Mesenchymal stem cell (in vitro differentiated cells and primary cell): ENCODE data around the gene MRPL51.

ENCODE experiments used
- DNase-seq: peaks from one replicate; pipeline ENCODE4 v3.0.0-alpha.2; 2013
- H2AFZ ChIP-seq: one replicate; pipeline ENCODE4 v1.6.1; 2013; ENCODE audit warnings: low read depth, mild to moderate bottlenecking, control low read depth, inconsistent platforms, low read length, moderate library complexity
- H2AK5ac ChIP-seq: 2 replicates; pipeline ENCODE4 v1.6.1; 2013; ENCODE audit warnings: low read length, moderate library complexity, mild to moderate bottlenecking, inconsistent platforms; ENCODE audit not compliant: severe bottlenecking
- H2BK120ac ChIP-seq: one replicate; pipeline ENCODE4 v1.6.1; 2013; ENCODE audit warnings: low read depth, mild to moderate bottlenecking, inconsistent platforms, low read length, moderate library complexity
- H2BK12ac ChIP-seq, 2 experiments: one replicate each; pipeline ENCODE4 v1.6.1; 2013; ENCODE audit warnings: inconsistent platforms in 2 of 2, low read length in 2 of 2, mild to moderate bottlenecking in 2 of 2, moderate library complexity in 2 of 2, control low read depth in 1 of 2
- H2BK15ac ChIP-seq: one replicate; pipeline ENCODE4 v1.6.1; 2013; ENCODE audit warnings: mild to moderate bottlenecking, low read depth, inconsistent platforms; ENCODE audit not compliant: poor library complexity, severe bottlenecking
- H2BK5ac ChIP-seq: 2 replicates; pipeline ENCODE4 v1.6.1; 2013; ENCODE audit warnings: low read depth, mild to moderate bottlenecking, low read length, control low read depth, inconsistent platforms; ENCODE audit not compliant: poor library complexity, severe bottlenecking
- H3K14ac ChIP-seq, 2 experiments: one replicate each; pipeline ENCODE4 v1.6.1; 2013; ENCODE audit warnings: inconsistent platforms in 2 of 2, low read length in 2 of 2, control low read depth in 1 of 2, mild to moderate bottlenecking in 1 of 2, moderate library complexity in 1 of 2
- H3K18ac ChIP-seq, 2 experiments: one replicate each; pipeline ENCODE4 v1.6.1; 2013; ENCODE audit warnings: inconsistent platforms in 2 of 2, low read length in 2 of 2, control low read depth in 1 of 2, low read depth in 1 of 2, mild to moderate bottlenecking in 1 of 2
- H3K23ac ChIP-seq, 2 experiments: one replicate each; pipeline ENCODE4 v1.6.1; 2013; ENCODE audit warnings: inconsistent platforms in 2 of 2, low read length in 2 of 2, mild to moderate bottlenecking in 2 of 2, moderate library complexity in 2 of 2, control low read depth in 1 of 2
- H3K27ac ChIP-seq: 2 replicates; pipeline ENCODE4 v1.5.1; 2013; ENCODE audit warnings: mild to moderate bottlenecking, moderate library complexity, low read length, control low read depth, inconsistent platforms; ENCODE audit not compliant: poor library complexity, severe bottlenecking
- H3K27me3 ChIP-seq, 2 experiments: 2 replicates each; pipeline versions ENCODE4 v1.6.1 to v1.7.0; 2013; ENCODE audit warnings: low read length in 2 of 2, mild to moderate bottlenecking in 2 of 2, moderate library complexity in 2 of 2, control low read depth in 1 of 2, inconsistent platforms in 1 of 2; ENCODE audit not compliant: control insufficient read depth in 1 of 2, insufficient read depth in 1 of 2
- H3K36me3 ChIP-seq, 2 experiments: 2 replicates each; pipeline versions ENCODE4 v1.6.1 to v1.7.0; 2013; ENCODE audit warnings: low read length in 2 of 2, control low read depth in 1 of 2, inconsistent platforms in 1 of 2, low read depth in 1 of 2, mild to moderate bottlenecking in 1 of 2; ENCODE audit not compliant: insufficient read depth in 2 of 2, control insufficient read depth in 1 of 2
- H3K4ac ChIP-seq, 2 experiments: one replicate each; pipeline ENCODE4 v1.6.1; 2013; ENCODE audit warnings: inconsistent platforms in 2 of 2, low read length in 2 of 2, mild to moderate bottlenecking in 2 of 2, moderate library complexity in 2 of 2, control low read depth in 1 of 2, low read depth in 1 of 2
- H3K4me1 ChIP-seq: 2 replicates; pipeline ENCODE4 v1.6.1; 2013; ENCODE audit warnings: low read depth, low read length, control low read depth; ENCODE audit not compliant: control insufficient read depth, insufficient read depth
- H3K4me2 ChIP-seq: 2 replicates; pipeline ENCODE4 v1.6.1; 2013; ENCODE audit warnings: low read length, mild to moderate bottlenecking, inconsistent platforms; ENCODE audit not compliant: poor library complexity, severe bottlenecking
- H3K4me3 ChIP-seq, 2 experiments: 2 replicates each; pipeline versions ENCODE4 v1.5.1 to v1.7.0; 2013; ENCODE audit warnings: low read length in 2 of 2, mild to moderate bottlenecking in 2 of 2, control low read depth in 1 of 2, low read depth in 1 of 2; ENCODE audit not compliant: insufficient read depth in 1 of 2
- H3K79me1 ChIP-seq: replicated peaks from 2 replicates; pipeline ENCODE4 v1.6.1; 2013; ENCODE audit warnings: mild to moderate bottlenecking, control low read depth, low read length, inconsistent platforms; ENCODE audit not compliant: poor library complexity, severe bottlenecking
- H3K9ac ChIP-seq: 2 replicates; pipeline ENCODE4 v1.7.0; 2013; ENCODE audit warnings: mild to moderate bottlenecking, low read length, moderate library complexity
- H3K9me3 ChIP-seq: 2 replicates; pipeline ENCODE4 v1.7.0; 2013; ENCODE audit warnings: mild to moderate bottlenecking, low read length; ENCODE audit not compliant: control insufficient read depth
- H4K8ac ChIP-seq: one replicate; pipeline ENCODE4 v1.6.1; 2013; ENCODE audit warnings: inconsistent platforms, mild to moderate bottlenecking, low read length, moderate library complexity
- H4K91ac ChIP-seq: one replicate; pipeline ENCODE4 v1.6.1; 2013; ENCODE audit warnings: mild to moderate bottlenecking, low read length, inconsistent platforms
- WGBS: methylation state at CpG from one replicate; pipeline ENCODE4 v1.1.7; 2013; ENCODE audit warnings: mixed read lengths; 5-methylcytosine and 5-hydroxymethylcytosine counted together

The MRPL51 gene

GRCh38 chr12:6530576-6531260 is 37.7 kb upstream of the MRPL51 start:
- 96% methylated on average over 18 of the region's 18 CpGs for WGBS
- DNase-seq, result no peak

GRCh38 chr12:6529291-6529737 is 36.3 kb upstream of the MRPL51 start:
- Histone ChIP-seq H3K79me1 (peaks cover 20% of the 10 kb centered on the region), H4K8ac (no peak overlapping the region), H2BK5ac (no peak overlapping the region), H3K4me3 (no peak overlapping the region), H3K9me3 (no peaks in the 10 kb centered on the region), H3K4me1 (peaks cover 15% of the 10 kb centered on the region), H2BK15ac (no peak overlapping the region), H4K91ac (no peak overlapping the region), H3K9ac (no peak overlapping the region), H3K14ac (no peak overlapping the region), H2BK120ac (no peak overlapping the region), H2AFZ (no peak overlapping the region), H3K18ac (no peak overlapping the region), H3K4ac (no peak overlapping the region), H3K23ac (no peak overlapping the region), H3K27ac (no peak overlapping the region), H3K27me3 (no peaks in the 10 kb centered on the region), H3K36me3 (peaks cover 58 to 68% of the 10 kb centered on the region in 2 experiments), H3K4me2 (no peak overlapping the region), H2AK5ac (no peak overlapping the region), H2BK12ac (no peak overlapping the region)
- no peak for DNase-seq
- 100% methylated on average over 3 of the region's 9 CpGs for WGBS

More at GRCh38 chr12:6530576-6531260, 37.7 kb upstream of the MRPL51 start:
- Histone ChIP-seq H3K79me1 (peaks cover 14% of the 10 kb centered on the region), H3K36me3 (peaks cover 56 to 57% of the 10 kb centered on the region in 2 experiments), H2BK15ac (no peak overlapping the region), H3K23ac (no peak overlapping the region), H3K14ac (no peak overlapping the region), H3K27ac (no peak overlapping the region), H3K27me3 (no peaks in the 10 kb centered on the region), H2AFZ (no peak overlapping the region), H2BK5ac (no peak overlapping the region), H3K4me2 (no peak overlapping the region), H3K4me3 (no peak overlapping the region), H3K9ac (no peak overlapping the region), H4K8ac (no peak overlapping the region), H3K9me3 (no peaks in the 10 kb centered on the region), H2BK120ac (no peak overlapping the region), H2BK12ac (no peak overlapping the region), H2AK5ac (peak overlapping the region; percentile 38), H3K4ac (no peak overlapping the region), H3K4me1 (peaks cover 15% of the 10 kb centered on the region), H4K91ac (no peak overlapping the region), H3K18ac (no peak overlapping the region)

- Histone ChIP-seq H3K36me3 (peaks cover 58 to 74% of the 10 kb centered on the region in 2 experiments), H3K14ac (no peak overlapping the region), H2BK5ac (no peak overlapping the region), H3K18ac (no peak overlapping the region), H3K9me3 (no peaks in the 10 kb centered on the region), H2BK12ac (no peak overlapping the region), H4K8ac (no peak overlapping the region), H3K9ac (no peak overlapping the region), H2BK120ac (no peak overlapping the region), H2AK5ac (no peak overlapping the region), H3K23ac (no peak overlapping the region), H4K91ac (no peak overlapping the region), H2AFZ (no peak overlapping the region), H3K4me2 (no peak overlapping the region), H3K27me3 (no peaks in the 10 kb centered on the region), H3K4me1 (peaks cover 15% of the 10 kb centered on the region), H3K4ac (no peak overlapping the region), H2BK15ac (no peak overlapping the region), H3K4me3 (no peak overlapping the region), H3K79me1 (peaks cover 20% of the 10 kb centered on the region), H3K27ac (no peak overlapping the region)
- 92% methylated on average over 17 of the region's 17 CpGs for WGBS
- DNase-seq, result no peak
Observed at GRCh38 chr12:6528539-6529235, 35.6 kb upstream of the MRPL51 start.

GRCh38 chr12:6527711-6528110 is 34.6 kb upstream of the MRPL51 start:
- WGBS, result 94% methylated on average over 4 of the region's 4 CpGs

More at GRCh38 chr12:6527711-6528110, 34.6 kb upstream of the MRPL51 start:
- peaks cover 66 to 84% of the 10 kb centered on the region in 2 experiments for H3K36me3 ChIP-seq
- no peak overlapping the region for H4K91ac ChIP-seq
- peaks cover 23% of the 10 kb centered on the region for H3K79me1 ChIP-seq
- no peak overlapping the region for H4K8ac ChIP-seq
- H3K4me3 ChIP-seq, result no peak overlapping the region
- H3K23ac ChIP-seq, result no peak overlapping the region
- H3K4me2 ChIP-seq, result no peak overlapping the region
- no peak overlapping the region for H3K9ac ChIP-seq
- H2BK120ac ChIP-seq, result no peak overlapping the region
- no peak overlapping the region for H3K18ac ChIP-seq
- peaks cover 8% of the 10 kb centered on the region for H3K4me1 ChIP-seq
- no peak overlapping the region for H2AK5ac ChIP-seq
- H3K27me3 ChIP-seq, result no peaks in the 10 kb centered on the region
- no peak overlapping the region for H2BK12ac ChIP-seq
- no peak overlapping the region for H3K4ac ChIP-seq
- no peak for DNase-seq
- no peak overlapping the region for H3K27ac ChIP-seq
- no peak overlapping the region for H2AFZ ChIP-seq
- H3K9me3 ChIP-seq, result no peaks in the 10 kb centered on the region
- no peak overlapping the region for H3K14ac ChIP-seq
- H2BK5ac ChIP-seq, result no peak overlapping the region
- no peak overlapping the region for H2BK15ac ChIP-seq
